Caco-2 (cell line): ENCODE results near the gene PTK7. TPM values are rescaled to one million over a fixed set of nuclear protein-coding genes. Genes with fewer than 3 reads are reported as not detected.

ENCODE experiments used
- BruUV-seq: library from RNA; stranded (reverse); fragments of 400-500 nt; replicated peaks from 2 replicates; lab custom pipeline; 2021; lab: Mats Ljungman, UMichigan
- CTCF ChIA-PET: fragments of 300-600 bp; sonication (Branson Sonifier 250); formaldehyde crosslinking; loops from one replicate; lab custom pipeline; 2022; ENCODE audit warnings: antibody characterized with exemption; lab: Charles Lee
- POLR2A ChIA-PET: fragments of 300-600 bp; sonication (Branson Sonifier 250); formaldehyde crosslinking; loops from one replicate; lab custom pipeline; 2022; ENCODE audit warnings: antibody characterized with exemption; lab: Charles Lee
- DNase-seq, 2 experiments: peaks; one replicate each; pipeline versions ENCODE4 v3.0.0 to v3.0.0-alpha.2; 2020 to 2022
- H3K27me3 ChIP-seq: replicated peaks from 2 replicates; pipeline ENCODE4 v1.6.0; 2011; ENCODE audit warnings: low read length; ENCODE audit not compliant: control insufficient read depth, insufficient read depth
- H3K36me3 ChIP-seq: 2 replicates; pipeline ENCODE4 v1.5.1; 2011; ENCODE audit warnings: low read length; ENCODE audit not compliant: control insufficient read depth, insufficient read depth
- H3K4me1 ChIP-seq: fragments of 250-450 bp; sonication (Bioruptor Pico); 2 replicates; pipeline ENCODE4 v1.5.1; 2020; ENCODE audit warnings: mild to moderate bottlenecking
- H3K4me3 ChIP-seq: 2 replicates; pipeline ENCODE4 v1.5.1; 2011; ENCODE audit warnings: low read depth, mild to moderate bottlenecking, control low read depth, low read length
- H3K9me3 ChIP-seq: fragments of 250-450 bp; sonication (Bioruptor Pico); 2 replicates; pipeline ENCODE4 v1.5.1; 2020; ENCODE audit warnings: mild to moderate bottlenecking, moderate library complexity
- H3K27ac Mint-ChIP-seq: one replicate; pipeline ENCODE4 v1.8.0; 2022; ENCODE audit warnings: mixed read lengths; ENCODE audit not compliant: unreplicated experiment
- H3K27me3 Mint-ChIP-seq: one replicate; pipeline ENCODE4 v1.8.0; 2022; ENCODE audit warnings: mixed read lengths; ENCODE audit not compliant: insufficient read depth, unreplicated experiment
- H3K36me3 Mint-ChIP-seq: one replicate; pipeline ENCODE4 v1.8.0; 2022; ENCODE audit warnings: mild to moderate bottlenecking, mixed read lengths; ENCODE audit not compliant: insufficient read depth, unreplicated experiment
- H3K4me1 Mint-ChIP-seq: one replicate; pipeline ENCODE4 v1.8.0; 2022; ENCODE audit warnings: low read depth, mixed read lengths; ENCODE audit not compliant: unreplicated experiment
- H3K4me3 Mint-ChIP-seq: one replicate; pipeline ENCODE4 v1.8.0; 2022; ENCODE audit warnings: mild to moderate bottlenecking, moderate library complexity, mixed read lengths; ENCODE audit not compliant: unreplicated experiment
- H3K9me3 Mint-ChIP-seq: one replicate; pipeline ENCODE4 v1.8.0; 2022; ENCODE audit warnings: mixed read lengths; ENCODE audit not compliant: unreplicated experiment
- CTCF ChIP-seq, 2 experiments: fragments of 200-600 bp in 1 of 2; IDR thresholded peaks; 1 replicate in 1 of 2; 2 replicates in 1 of 2; pipeline versions ENCODE4 v1.5.1 to v1.8.0; 2011 to 2022; ENCODE audit warnings: antibody characterized with exemption in 1 of 2, control low read depth in 1 of 2, inconsistent platforms in 1 of 2, low read depth in 1 of 2, low read length in 1 of 2, mild to moderate bottlenecking in 1 of 2, moderate library complexity in 1 of 2; ENCODE audit not compliant: insufficient read depth in 1 of 2, severe bottlenecking in 1 of 2, unreplicated experiment in 1 of 2
- intact Hi-C: fragments of 100-400 bp; cut with micrococcal nuclease; formaldehyde crosslinking; loops from one replicate; pipeline ENCODE4 v1.10.0; 2022; ENCODE audit not compliant: unreplicated experiment
- total RNA-seq: library from RNA; stranded (reverse); gene quantifications from 2 replicates; pipeline ENCODE4 v1.2.3, GENCODE V29; 2022

The PTK7 gene
- total RNA-seq, 1 experiment from 2014 or later: 180 TPM

GRCh38 chr6:43032326-43032725 lies 43.8 kb upstream of the PTK7 start:
- Histone ChIP-seq H3K27me3 (no peaks in the 10 kb centered on the region), H3K4me1 (no peaks in the 10 kb centered on the region), H3K9me3 (no peaks in the 10 kb centered on the region), H3K36me3 (peaks cover 5% of the 10 kb centered on the region), H3K4me3 (no peak overlapping the region)
- ChIA-PET CTCF (interaction anchor here (0.6 to 1.0 kb wide), 2 partner anchors 27 to 37 kb away, joined by 3 read pairs; partner anchors contain the start of genes KLC4 and MRPL2), POLR2A (interaction anchor here (0.6 kb wide), 1 partner anchor 197 kb away, joined by 3 read pairs; the partner anchor contains the start of gene DNPH1)
- no peak for DNase-seq
- no peaks in the 10 kb centered on the region for H3K27me3 Mint-ChIP-seq
- no peak overlapping the region for H3K27ac Mint-ChIP-seq
- H3K36me3 Mint-ChIP-seq: peaks cover 95% of the 10 kb centered on the region
- H3K9me3 Mint-ChIP-seq: no peaks in the 10 kb centered on the region
- H3K4me3 Mint-ChIP-seq: no peak overlapping the region
- H3K4me1 Mint-ChIP-seq: peaks cover 6% of the 10 kb centered on the region
- no peak for TF ChIP-seq CTCF (IDR thresholded peaks at IDR 0.05; ENCODE audit: insufficient read depth in 1 of 2, low read depth in 1 of 2, low read length in 1 of 2, severe bottlenecking in 1 of 2, unreplicated experiment in 1 of 2)
- intact Hi-C loops: no loop called here
- BruUV-seq: no TSS peak

GRCh38 chr6:43033496-43034189 lies 42.5 kb upstream of the PTK7 start:
- peaks cover 3% of the 10 kb centered on the region; the same call in 1 of the 2 replicates for H3K36me3 ChIP-seq

GRCh38 chr6:43034190-43034525 lies 42.0 kb upstream of the PTK7 start:
- H3K36me3 Mint-ChIP-seq: peaks cover 87% of the 10 kb centered on the region
- no peak for TF ChIP-seq CTCF (IDR thresholded peaks at IDR 0.05; ENCODE audit: insufficient read depth in 1 of 2, low read depth in 1 of 2, low read length in 1 of 2, severe bottlenecking in 1 of 2, unreplicated experiment in 1 of 2)
- H3K4me3 Mint-ChIP-seq: no peak overlapping the region
- intact Hi-C loops: no loop called here
- Histone ChIP-seq H3K4me1 (no peaks in the 10 kb centered on the region), H3K9me3 (no peaks in the 10 kb centered on the region), H3K27me3 (no peaks in the 10 kb centered on the region), H3K36me3 (peaks cover 3% of the 10 kb centered on the region; the same call in 1 of the 2 replicates), H3K4me3 (no peak overlapping the region)
- CTCF ChIA-PET: no interaction called here
- peaks cover 6% of the 10 kb centered on the region for H3K4me1 Mint-ChIP-seq
- no TSS peak for BruUV-seq
- H3K9me3 Mint-ChIP-seq: no peaks in the 10 kb centered on the region
- POLR2A ChIA-PET: interaction anchor here (0.5 to 0.7 kb wide), 3 partner anchors 31 to 236 kb away, joined by 3 to 7 read pairs (median 4); no protein-coding TSS in a partner anchor
- no peak overlapping the region for H3K27ac Mint-ChIP-seq
- H3K27me3 Mint-ChIP-seq: no peaks in the 10 kb centered on the region
- no peak for DNase-seq

More at GRCh38 chr6:43033496-43034189, 42.5 kb upstream of the PTK7 start:
- intact Hi-C loops: no loop called here
- Mint-ChIP-seq H3K27ac (no peak overlapping the region), H3K36me3 (peaks cover 92% of the 10 kb centered on the region), H3K4me3 (no peak overlapping the region), H3K4me1 (peaks cover 6% of the 10 kb centered on the region), H3K27me3 (no peaks in the 10 kb centered on the region), H3K9me3 (no peaks in the 10 kb centered on the region)
- no TSS peak for BruUV-seq
- Histone ChIP-seq H3K4me3 (no peak overlapping the region), H3K27me3 (no peaks in the 10 kb centered on the region), H3K9me3 (no peaks in the 10 kb centered on the region), H3K4me1 (no peaks in the 10 kb centered on the region)
- POLR2A ChIA-PET: interaction anchor here (0.5 kb wide), 1 partner anchor 30 kb away, joined by 4 read pairs; no protein-coding TSS in a partner anchor
- no peak for DNase-seq
- CTCF ChIA-PET: no interaction called here
- TF ChIP-seq CTCF (IDR thresholded peaks at IDR 0.05; ENCODE audit: insufficient read depth in 1 of 2, low read depth in 1 of 2, low read length in 1 of 2, severe bottlenecking in 1 of 2, unreplicated experiment in 1 of 2): no peak
